Fibroblast of villous mesenchyme (primary cell): ENCODE data around the gene LATS2. TPM values are rescaled to one million over a fixed set of nuclear protein-coding genes. Genes with fewer than 3 reads are reported as not detected.

Experiments used
- DNase-seq: peaks from one replicate; pipeline ENCODE4 v3.0.0-alpha.2; 2010; ENCODE audit warnings: low read depth
- H3K4me3 ChIP-seq: 2 replicates; pipeline ENCODE4 v1.5.1; 2011; ENCODE audit warnings: low read depth, mild to moderate bottlenecking, low read length
- total RNA-seq: library from RNA; depleted of rRNA; stranded (reverse); fragments of >200 nt; gene quantifications from 2 replicates; pipeline ENCODE4 v1.2.3, GENCODE V29; 2012
- TF ChIP-seq, protein P1 (sequence below): IDR thresholded peaks from 2 replicates; pipeline ENCODE4 v1.5.1; 2012; ENCODE audit warnings: low read depth, mild to moderate bottlenecking, low read length; ENCODE audit not compliant: insufficient read depth

The LATS2 gene
- total RNA-seq, 1 donor: 32.0 TPM

DNA sequence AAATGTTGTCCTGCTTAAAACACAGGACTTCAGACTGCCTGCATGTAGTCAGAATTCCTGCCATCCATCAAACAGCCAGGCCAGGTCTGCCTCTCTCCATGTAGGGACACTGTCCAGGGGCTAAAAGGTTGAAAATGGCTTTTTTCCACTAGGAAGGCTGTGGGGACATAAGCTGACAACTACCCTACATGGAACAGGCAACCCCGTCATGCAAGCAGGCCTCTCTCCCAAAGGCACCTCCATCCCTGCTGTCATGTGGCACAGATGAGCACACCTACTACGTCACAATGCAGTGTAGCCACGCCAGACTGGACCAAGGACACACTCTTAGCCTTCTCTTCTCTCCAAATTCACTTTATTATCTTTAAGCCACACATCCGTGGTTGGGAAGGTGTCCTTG is 40.8 kb downstream of the LATS2 start:
- H3K4me3 ChIP-seq: no peak overlapping the region
- no peak for DNase-seq
- TF ChIP-seq, protein P1, sequence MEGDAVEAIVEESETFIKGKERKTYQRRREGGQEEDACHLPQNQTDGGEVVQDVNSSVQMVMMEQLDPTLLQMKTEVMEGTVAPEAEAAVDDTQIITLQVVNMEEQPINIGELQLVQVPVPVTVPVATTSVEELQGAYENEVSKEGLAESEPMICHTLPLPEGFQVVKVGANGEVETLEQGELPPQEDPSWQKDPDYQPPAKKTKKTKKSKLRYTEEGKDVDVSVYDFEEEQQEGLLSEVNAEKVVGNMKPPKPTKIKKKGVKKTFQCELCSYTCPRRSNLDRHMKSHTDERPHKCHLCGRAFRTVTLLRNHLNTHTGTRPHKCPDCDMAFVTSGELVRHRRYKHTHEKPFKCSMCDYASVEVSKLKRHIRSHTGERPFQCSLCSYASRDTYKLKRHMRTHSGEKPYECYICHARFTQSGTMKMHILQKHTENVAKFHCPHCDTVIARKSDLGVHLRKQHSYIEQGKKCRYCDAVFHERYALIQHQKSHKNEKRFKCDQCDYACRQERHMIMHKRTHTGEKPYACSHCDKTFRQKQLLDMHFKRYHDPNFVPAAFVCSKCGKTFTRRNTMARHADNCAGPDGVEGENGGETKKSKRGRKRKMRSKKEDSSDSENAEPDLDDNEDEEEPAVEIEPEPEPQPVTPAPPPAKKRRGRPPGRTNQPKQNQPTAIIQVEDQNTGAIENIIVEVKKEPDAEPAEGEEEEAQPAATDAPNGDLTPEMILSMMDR: no peak

GRCh38 chr13:21020176-21020575 is 41.2 kb downstream of the LATS2 start:
- H3K4me3 ChIP-seq: no peak overlapping the region
- no peak for DNase-seq
- TF ChIP-seq, protein P1: no peak

DNA sequence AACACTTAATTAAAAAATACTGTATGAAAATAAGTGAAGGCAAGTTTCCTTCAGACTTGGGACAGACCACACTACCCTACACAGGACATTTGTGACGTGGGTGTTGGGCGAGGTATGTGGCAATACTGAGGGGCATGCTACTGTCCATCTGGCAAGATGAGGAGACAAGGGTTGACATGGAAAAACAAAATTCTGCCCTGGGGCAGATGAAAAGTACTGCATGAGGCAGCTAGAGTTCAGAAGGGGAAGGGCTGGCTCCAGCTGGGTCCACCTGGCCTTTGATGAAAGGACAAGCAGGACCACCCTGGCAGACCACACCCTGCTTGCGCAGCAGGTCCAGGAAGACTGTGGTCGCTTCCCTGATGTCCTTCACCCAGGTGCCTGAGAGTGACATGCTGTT is 43.2 kb downstream of the LATS2 start:
- TF ChIP-seq, protein P1: no peak
- DNase-seq: no peak
- H3K4me3 ChIP-seq: no peak overlapping the region

- TF ChIP-seq, protein P1: no peak
- H3K4me3 ChIP-seq: peak overlapping the region; percentile 17
- no peak for DNase-seq
Measured at GRCh38 chr13:21016487-21016886, 44.9 kb downstream of the LATS2 start.

DNA sequence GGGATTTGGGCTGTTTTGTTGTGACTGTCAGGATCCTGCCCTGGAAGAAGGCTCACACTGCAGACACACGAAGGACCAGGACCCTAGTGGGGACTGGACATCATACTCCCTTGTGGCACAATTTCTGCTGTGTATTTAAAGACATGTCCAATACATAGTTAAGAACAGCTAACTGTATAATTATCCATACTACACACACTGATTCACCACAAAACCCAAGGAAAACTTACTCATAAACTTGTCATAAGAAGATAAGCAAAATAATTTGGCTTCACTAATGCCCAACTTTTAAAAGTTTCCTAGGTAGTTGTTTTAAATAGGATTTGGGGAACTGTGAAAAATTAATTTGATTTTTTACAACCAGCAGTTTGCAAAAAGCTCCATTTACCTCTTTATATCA is 46.1 kb downstream of the LATS2 start:
- no peak overlapping the region for H3K4me3 ChIP-seq
- TF ChIP-seq, protein P1: no peak
- DNase-seq: peak; percentile 54

GRCh38 chr13:21014502-21015170 is 46.8 kb downstream of the LATS2 start:
- TF ChIP-seq, protein P1: no peak
- no peak overlapping the region for H3K4me3 ChIP-seq
- DNase-seq: peak; percentile 89

DNA sequence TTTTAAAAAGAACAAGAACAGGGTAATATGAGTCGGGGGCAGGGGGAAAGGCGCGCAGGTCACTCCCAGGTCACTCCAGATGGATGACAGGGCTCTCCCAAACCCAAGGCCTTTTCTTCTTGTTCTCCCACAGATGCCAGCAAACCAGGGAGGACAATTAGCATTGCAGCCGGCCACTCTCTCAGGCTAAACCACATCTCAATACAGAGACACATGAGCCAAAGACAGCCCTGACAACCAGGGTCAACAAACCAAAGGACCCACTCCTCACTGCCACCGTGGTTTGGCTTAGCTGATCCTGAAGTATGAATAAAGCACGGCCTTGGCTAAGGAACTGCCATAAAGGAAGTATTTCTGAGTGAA is 47.3 kb downstream of the LATS2 start:
- H3K4me3 ChIP-seq: no peak overlapping the region
- TF ChIP-seq, protein P1: no peak
- no peak for DNase-seq
